ENCODE data around the gene BRIX1. TPM values are rescaled to one million over a fixed set of nuclear protein-coding genes. Genes with fewer than 3 reads are reported as not detected.

The BRIX1 gene
- total RNA-seq, 1 experiment from 2014 or later = 77.0 TPM

DNA sequence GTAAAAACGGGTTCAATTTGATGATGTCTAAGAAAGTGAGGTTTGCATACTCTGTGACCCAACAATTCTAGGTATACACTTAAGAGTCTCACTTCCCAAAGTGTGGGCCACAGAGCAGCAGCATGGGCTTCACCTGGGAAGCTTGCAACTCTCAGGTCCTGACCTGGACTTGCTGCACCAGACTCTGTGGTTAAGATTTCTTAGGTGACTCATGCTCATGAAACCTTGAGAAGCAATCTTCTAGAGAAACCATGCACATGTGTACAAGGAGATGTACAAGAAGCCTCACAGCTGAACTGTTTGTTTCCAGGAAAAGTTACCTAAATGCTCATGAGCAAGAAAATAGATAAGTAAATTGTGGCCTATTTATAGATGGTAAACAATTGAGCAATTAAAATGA lies 43.8 kb downstream of the BRIX1 start:
- no peak overlapping the region for H3K4me3 Mint-ChIP-seq
- no peaks in the 10 kb centered on the region for H3K79me1 ChIP-seq (ENCODE audit: insufficient read depth, low read depth, low read length, poor library complexity, severe bottlenecking)
- no peak overlapping the region for H3K56ac ChIP-seq (ENCODE audit: insufficient read length, low read depth, low read length)
- H3K23ac ChIP-seq (ENCODE audit: insufficient read length, low read depth, low read length) = no peak overlapping the region
- no peak overlapping the region for H3K18ac ChIP-seq (ENCODE audit: insufficient read length, low read depth, low read length)
- no peak overlapping the region; a peak in 1 of 7 replicates for H3K27ac Mint-ChIP-seq
- no peak for DNase-seq
- no peak overlapping the region for H2BK12ac ChIP-seq (ENCODE audit: insufficient read length, low read depth, low read length)
- no peak overlapping the region for H3K14ac ChIP-seq (ENCODE audit: insufficient read depth, low read length)
- no peak overlapping the region for H2AFZ ChIP-seq (ENCODE audit: low read length)
- H3K4ac ChIP-seq (ENCODE audit: low read depth, low read length) = no peak overlapping the region
- H2BK15ac ChIP-seq (ENCODE audit: low read depth, low read length) = no peak overlapping the region
- H3K79me2 ChIP-seq (ENCODE audit: insufficient read depth, low read length) = no peaks in the 10 kb centered on the region
- peaks cover 0 to 2% of the 10 kb centered on the region in 2 experiments; a peak in 1 of 4 replicates for H3K4me1 Mint-ChIP-seq
- no peak overlapping the region for H3K27ac ChIP-seq (ENCODE audit: insufficient read length, low read depth, low read length)
- H3K23me2 ChIP-seq (ENCODE audit: insufficient read length, low read depth, low read length, poor library complexity, severe bottlenecking) = no peaks in the 10 kb centered on the region
- no peak overlapping the region for H4K8ac ChIP-seq (replicated peaks; ENCODE audit: insufficient read length, low read depth, low read length)
- no peaks in the 10 kb centered on the region for H3K9me3 Mint-ChIP-seq
- no peak overlapping the region for H4K5ac ChIP-seq (ENCODE audit: insufficient read length, low read depth, low read length)
- H3K27me3 Mint-ChIP-seq (ENCODE audit: low read depth) = no peaks in the 10 kb centered on the region
- no CpG with 5 or more reads among the region's 1 CpG for WGBS (ENCODE audit: extremely low coverage, insufficient read length, low lambda C conversion rate)
- no peak overlapping the region for H2AK5ac ChIP-seq (ENCODE audit: insufficient read length, low read length)
- H3K9me3 ChIP-seq (ENCODE audit: control insufficient read depth, low read depth, low read length) = no peaks in the 10 kb centered on the region
- no peak overlapping the region for H3T11ph ChIP-seq (ENCODE audit: low read length)
- H4K91ac ChIP-seq (ENCODE audit: insufficient read length, low read depth, low read length) = no peak overlapping the region
- H3K4me2 ChIP-seq (ENCODE audit: insufficient read depth, insufficient read length, low read length) = no peak overlapping the region
- H3K27me3 ChIP-seq (ENCODE audit: insufficient read depth, low read length) = no peaks in the 10 kb centered on the region
- H2BK120ac ChIP-seq (ENCODE audit: low read depth, low read length, poor library complexity, severe bottlenecking) = no peak overlapping the region
- no peak overlapping the region for H2BK20ac ChIP-seq (ENCODE audit: low read depth, low read length, poor library complexity, severe bottlenecking)
- H4K20me1 ChIP-seq (ENCODE audit: control insufficient read depth, insufficient read depth, insufficient read length) = no peaks in the 10 kb centered on the region
- peaks cover 5 to 19% (median 13%) of the 10 kb centered on the region in 3 experiments; a peak in 5 of 7 replicates for H3K36me3 Mint-ChIP-seq (ENCODE audit: insufficient read depth in 1 of 3, low read depth in 3 of 3)
- no peaks in the 10 kb centered on the region for H3K4me1 ChIP-seq (ENCODE audit: insufficient read depth, low read length)
- no peak overlapping the region for H2BK5ac ChIP-seq (ENCODE audit: insufficient read length, low read length)
- no peak overlapping the region for H3K9ac ChIP-seq (ENCODE audit: extremely low read depth, insufficient read length, low read length)
- TF ChIP-seq, protein P1, sequence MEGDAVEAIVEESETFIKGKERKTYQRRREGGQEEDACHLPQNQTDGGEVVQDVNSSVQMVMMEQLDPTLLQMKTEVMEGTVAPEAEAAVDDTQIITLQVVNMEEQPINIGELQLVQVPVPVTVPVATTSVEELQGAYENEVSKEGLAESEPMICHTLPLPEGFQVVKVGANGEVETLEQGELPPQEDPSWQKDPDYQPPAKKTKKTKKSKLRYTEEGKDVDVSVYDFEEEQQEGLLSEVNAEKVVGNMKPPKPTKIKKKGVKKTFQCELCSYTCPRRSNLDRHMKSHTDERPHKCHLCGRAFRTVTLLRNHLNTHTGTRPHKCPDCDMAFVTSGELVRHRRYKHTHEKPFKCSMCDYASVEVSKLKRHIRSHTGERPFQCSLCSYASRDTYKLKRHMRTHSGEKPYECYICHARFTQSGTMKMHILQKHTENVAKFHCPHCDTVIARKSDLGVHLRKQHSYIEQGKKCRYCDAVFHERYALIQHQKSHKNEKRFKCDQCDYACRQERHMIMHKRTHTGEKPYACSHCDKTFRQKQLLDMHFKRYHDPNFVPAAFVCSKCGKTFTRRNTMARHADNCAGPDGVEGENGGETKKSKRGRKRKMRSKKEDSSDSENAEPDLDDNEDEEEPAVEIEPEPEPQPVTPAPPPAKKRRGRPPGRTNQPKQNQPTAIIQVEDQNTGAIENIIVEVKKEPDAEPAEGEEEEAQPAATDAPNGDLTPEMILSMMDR (conservative IDR thresholded peaks at IDR 0.05) = no peak
